Naive thymus-derived CD4-positive, alpha-beta T cell (primary cell): ENCODE data around the gene COX20. TPM values are rescaled to one million over a fixed set of nuclear protein-coding genes. Genes with fewer than 3 reads are reported as not detected.
A peak's percentile ranks its signal among the peaks of the same experiment; 100 is the strongest.

Source experiments
- ATAC-seq: fragments of 150-1000 bp; cut with Tn5 transposase; 2 replicates; pipeline ENCODE4 v1.10.0; 2021; ENCODE audit warnings: mild to moderate bottlenecking, moderate library complexity
- CTCF ChIA-PET: fragments of 350-600 bp; sonication (Branson Sonifier 250); formaldehyde crosslinking; loops from one replicate; lab custom pipeline; 2021; ENCODE audit warnings: antibody characterized with exemption; lab: Charles Lee
- POLR2A ChIA-PET: fragments of 350-600 bp; sonication (Branson Sonifier 250); formaldehyde crosslinking; loops from one replicate; lab custom pipeline; 2021; ENCODE audit warnings: antibody characterized with exemption, inconsistent platforms; lab: Charles Lee
- DNase-seq, 9 donors: peaks; one replicate each; pipeline versions ENCODE4 v3.0.0 to v3.0.0-alpha.2; 2020 to 2022; ENCODE audit warnings: mixed read lengths in 1 of 9
- H3K27ac ChIP-seq: one replicate; pipeline ENCODE4 v1.7.0; 2013; ENCODE audit warnings: mild to moderate bottlenecking, low read depth, low read length, moderate library complexity
- H3K27me3 ChIP-seq, 2 donors: one replicate each; pipeline ENCODE4 v1.7.0; 2013; ENCODE audit warnings: low read length in 2 of 2, mild to moderate bottlenecking in 2 of 2, moderate library complexity in 2 of 2; ENCODE audit not compliant: control insufficient read depth in 2 of 2, insufficient read depth in 2 of 2
- H3K36me3 ChIP-seq, 3 experiments: 1 replicate in 2 of 3; 2 replicates in 1 of 3; pipeline ENCODE4 v1.7.0; 2013; ENCODE audit warnings: low read length in 3 of 3, mild to moderate bottlenecking in 3 of 3, moderate library complexity in 1 of 3; ENCODE audit not compliant: insufficient read depth in 3 of 3, control insufficient read depth in 2 of 3
- H3K4me1 ChIP-seq, 2 donors: one replicate each; pipeline ENCODE4 v1.7.0; 2013; ENCODE audit warnings: low read length in 2 of 2, mild to moderate bottlenecking in 2 of 2, moderate library complexity in 1 of 2; ENCODE audit not compliant: control insufficient read depth in 2 of 2, insufficient read depth in 2 of 2
- H3K4me3 ChIP-seq: 2 replicates; pipeline ENCODE4 v1.7.0; 2013; ENCODE audit warnings: mild to moderate bottlenecking, low read length
- H3K9me3 ChIP-seq, 3 experiments: 1 replicate in 2 of 3; 2 replicates in 1 of 3; pipeline ENCODE4 v1.7.0; 2013; ENCODE audit warnings: low read length in 3 of 3; ENCODE audit not compliant: control insufficient read depth in 2 of 3
- H3K27ac Mint-ChIP-seq, 9 donors: one replicate each; pipeline ENCODE4 v1.8.0; 2020 to 2022; ENCODE audit warnings: mixed read lengths in 9 of 9, mild to moderate bottlenecking in 8 of 9, moderate library complexity in 5 of 9, inconsistent platforms in 2 of 9
- H3K27me3 Mint-ChIP-seq, 5 donors: one replicate each; pipeline ENCODE4 v1.8.0; 2021 to 2022; ENCODE audit warnings: mixed read lengths in 5 of 5, mild to moderate bottlenecking in 1 of 5
- H3K36me3 Mint-ChIP-seq, 5 donors: one replicate each; pipeline ENCODE4 v1.8.0; 2020 to 2022; ENCODE audit warnings: mixed read lengths in 5 of 5, mild to moderate bottlenecking in 3 of 5, inconsistent platforms in 1 of 5
- H3K4me1 Mint-ChIP-seq, 7 donors: one replicate each; pipeline ENCODE4 v1.8.0; 2020 to 2022; ENCODE audit warnings: mixed read lengths in 7 of 7, mild to moderate bottlenecking in 3 of 7, inconsistent platforms in 1 of 7
- H3K4me3 Mint-ChIP-seq, 10 donors: one replicate each; pipeline ENCODE4 v1.8.0; 2020 to 2022; ENCODE audit warnings: mild to moderate bottlenecking in 10 of 10, mixed read lengths in 10 of 10, moderate library complexity in 6 of 10, inconsistent platforms in 2 of 10
- H3K9me3 Mint-ChIP-seq, 11 donors: one replicate each; pipeline ENCODE4 v1.8.0; 2020 to 2022; ENCODE audit warnings: mixed read lengths in 11 of 11, mild to moderate bottlenecking in 4 of 11, inconsistent platforms in 1 of 11, moderate library complexity in 1 of 11
- intact Hi-C, 2 donors: fragments of 100-400 bp; cut with micrococcal nuclease; formaldehyde crosslinking; loops; one replicate each; pipeline ENCODE4 v1.15.1; 2023
- polyA plus RNA-seq, 2 donors: library from polyadenylated mRNA; unstranded; fragments of 300-500 nt; fragmentation: Illumina TruSeq; gene quantifications; one replicate each; pipeline ENCODE4 v1.2.3, GENCODE V29; 2021
- total RNA-seq, 6 experiments: library from RNA in 5 of 6; stranded (reverse) in 5 of 6; gene quantifications; 1 replicate in 5 of 6; 2 replicates in 1 of 6; pipeline ENCODE4 v1.2.3 and lab custom pipeline; 2021 to 2026

COX20 gene
- total and polyA plus RNA-seq, 7 experiments from 2014 or later, result 17.1 to 43.7 (median 27.8) TPM

- intact Hi-C loops, result loop anchor here (10.0 kb wide), 3 partner anchors 1088 to 1628 kb away; partner anchors contain the start of genes CEP170 (in 1 of the 2) and SDCCAG8 (in 1 of the 2)
- POLR2A ChIA-PET, result interaction anchor here (0.6 to 30.7 kb wide), 8 partner anchors 15 to 1701 kb away, joined by 3 to 1419 read pairs (median 7); partner anchors contain the start of gene COX20
- Mint-ChIP-seq H3K4me3 (peak overlapping the region in 2 of 10 donors; percentile 29 to 97), H3K9me3 (peaks cover 0 to 13% (median 0%) of the 10 kb centered on the region in 11 donors), H3K36me3 (peaks cover 6 to 17% (median 10%) of the 10 kb centered on the region in 5 donors), H3K27ac (peak overlapping the region; percentile 19 to 100 (median 98)), H3K4me1 (peaks cover 22 to 37% (median 32%) of the 10 kb centered on the region in 7 donors), H3K27me3 (peaks cover 0 to 3% (median 0%) of the 10 kb centered on the region in 5 donors)
- Histone ChIP-seq H3K36me3 (peaks cover 0 to 8% (median 2%) of the 10 kb centered on the region in 3 experiments), H3K27me3 (no peaks in the 10 kb centered on the region), H3K4me3 (no peak overlapping the region), H3K4me1 (peaks cover 4 to 7% of the 10 kb centered on the region in 2 donors), H3K9me3 (no peaks in the 10 kb centered on the region), H3K27ac (peak overlapping the region; percentile 34)
- DNase-seq, result no peak
- ATAC-seq, result no peak
- CTCF ChIA-PET, result interaction anchor here (1.2 to 8.7 kb wide), 2 partner anchors 30 to 176 kb away, joined by 3 to 83 read pairs; partner anchors contain the start of gene COX20
Measured at GRCh38 chr1:244866355-244866754, 30.9 kb downstream of the COX20 start.

GRCh38 chr1:244868484-244869363 lies 33.3 kb downstream of the COX20 start:
- ChIA-PET POLR2A (interaction anchor here (0.7 to 30.7 kb wide), 3 partner anchors 26 to 174 kb away, joined by 3 to 1419 read pairs (median 3); partner anchors contain the start of gene COX20), CTCF (interaction anchor here (0.6 kb wide), 1 partner anchor 64 kb away, joined by 3 read pairs; no protein-coding TSS in a partner anchor)
- peaks cover 11 to 26% (median 21%) of the 10 kb centered on the region in 7 donors for H3K4me1 Mint-ChIP-seq
- no peaks in the 10 kb centered on the region for H3K9me3 ChIP-seq
- peaks cover 0 to 6% (median 0%) of the 10 kb centered on the region in 5 donors for H3K36me3 Mint-ChIP-seq
- H3K27ac Mint-ChIP-seq, result peak overlapping the region in 1 of 9 donors; percentile 4
- no peaks in the 10 kb centered on the region for H3K27me3 ChIP-seq
- ATAC-seq, result no peak
- intact Hi-C loops, result loop anchor here (10.0 kb wide), 3 partner anchors 1086 to 1626 kb away; partner anchors contain the start of genes CEP170 (in 1 of the 2) and SDCCAG8 (in 1 of the 2)
- peaks cover 0 to 4% of the 10 kb centered on the region in 2 donors for H3K4me1 ChIP-seq
- no peak overlapping the region for H3K4me3 Mint-ChIP-seq
- H3K36me3 ChIP-seq, result peaks cover 0 to 6% (median 0%) of the 10 kb centered on the region in 3 experiments
- H3K4me3 ChIP-seq, result no peak overlapping the region
- H3K27ac ChIP-seq, result no peak overlapping the region
- peaks cover 0 to 6% (median 0%) of the 10 kb centered on the region in 11 donors for H3K9me3 Mint-ChIP-seq
- no peak for DNase-seq
- H3K27me3 Mint-ChIP-seq, result peaks cover 0 to 2% (median 0%) of the 10 kb centered on the region in 5 donors

- Mint-ChIP-seq H3K9me3 (peaks cover 0 to 6% (median 0%) of the 10 kb centered on the region in 11 donors), H3K36me3 (no peaks in the 10 kb centered on the region), H3K4me3 (no peak overlapping the region), H3K4me1 (peaks cover 11 to 26% (median 21%) of the 10 kb centered on the region in 7 donors), H3K27ac (no peak overlapping the region), H3K27me3 (no peaks in the 10 kb centered on the region)
- CTCF ChIA-PET, result interaction anchor here (0.6 kb wide), 1 partner anchor 65 kb away, joined by 3 read pairs; no protein-coding TSS in a partner anchor
- Histone ChIP-seq H3K4me1 (peaks cover 0 to 4% of the 10 kb centered on the region in 2 donors), H3K36me3 (no peaks in the 10 kb centered on the region), H3K27ac (no peak overlapping the region), H3K4me3 (no peak overlapping the region), H3K27me3 (no peaks in the 10 kb centered on the region), H3K9me3 (no peaks in the 10 kb centered on the region)
- ATAC-seq (no peak), DNase-seq (no peak)
- POLR2A ChIA-PET, result interaction anchor here (0.7 to 30.7 kb wide), 3 partner anchors 27 to 52 kb away, joined by 3 to 1419 read pairs (median 3); partner anchors contain the start of gene COX20
- intact Hi-C loops, result loop anchor here (10.0 kb wide), 3 partner anchors 1085 to 1625 kb away; partner anchors contain the start of genes CEP170 (in 1 of the 2) and SDCCAG8 (in 1 of the 2)
Measured at GRCh38 chr1:244869364-244869827, 33.9 kb downstream of the COX20 start.

GRCh38 chr1:244869950-244870349 lies 34.5 kb downstream of the COX20 start:
- no peak overlapping the region for H3K27ac ChIP-seq
- H3K4me3 ChIP-seq, result no peak overlapping the region
- H3K27me3 ChIP-seq, result no peaks in the 10 kb centered on the region
- H3K9me3 ChIP-seq, result no peaks in the 10 kb centered on the region
- POLR2A ChIA-PET, result interaction anchor here (1.2 to 30.7 kb wide), 2 partner anchors 27 to 51 kb away, joined by 3 to 1419 read pairs; partner anchors contain the start of gene COX20
- Mint-ChIP-seq H3K9me3 (peaks cover 0 to 2% (median 0%) of the 10 kb centered on the region in 11 donors), H3K36me3 (no peaks in the 10 kb centered on the region), H3K27me3 (no peaks in the 10 kb centered on the region), H3K4me3 (no peak overlapping the region), H3K4me1 (peaks cover 10 to 22% (median 20%) of the 10 kb centered on the region in 7 donors), H3K27ac (no peak overlapping the region)
- intact Hi-C loops, result loop anchor here (10.0 kb wide), 3 partner anchors 1085 to 1625 kb away; partner anchors contain the start of genes CEP170 (in 1 of the 2) and SDCCAG8 (in 1 of the 2)
- peaks cover 0 to 4% of the 10 kb centered on the region in 2 donors for H3K4me1 ChIP-seq
- H3K36me3 ChIP-seq, result no peaks in the 10 kb centered on the region
- ATAC-seq (no peak), DNase-seq (no peak)
- CTCF ChIA-PET, result no interaction called here

- peaks cover 0 to 1% (median 0%) of the 10 kb centered on the region in 11 donors for H3K9me3 Mint-ChIP-seq
- Histone ChIP-seq H3K27me3 (no peaks in the 10 kb centered on the region), H3K9me3 (no peaks in the 10 kb centered on the region), H3K36me3 (no peaks in the 10 kb centered on the region), H3K4me3 (no peak overlapping the region), H3K4me1 (no peaks in the 10 kb centered on the region), H3K27ac (no peak overlapping the region)
- intact Hi-C loops, result no loop called here
- no peak for DNase-seq
- ATAC-seq, result no peak
- no peak overlapping the region for H3K27ac Mint-ChIP-seq
- H3K27me3 Mint-ChIP-seq, result no peaks in the 10 kb centered on the region
- H3K36me3 Mint-ChIP-seq, result no peaks in the 10 kb centered on the region
- H3K4me3 Mint-ChIP-seq, result no peak overlapping the region
- ChIA-PET CTCF (interaction anchor here (0.7 to 1.2 kb wide), 2 partner anchors 167 to 1785 kb away, joined by 3 to 4 read pairs; no protein-coding TSS in a partner anchor), POLR2A (interaction anchor here (1.0 kb wide), 2 partner anchors 10 to 12 kb away, joined by 3 to 5 read pairs; no protein-coding TSS in a partner anchor)
- peaks cover 0 to 1% (median 0%) of the 10 kb centered on the region in 7 donors for H3K4me1 Mint-ChIP-seq
Measured at GRCh38 chr1:244874974-244875579, 39.6 kb downstream of the COX20 start.
